Activated naive CD8-positive, alpha-beta T cell treated with anti-CD3 and anti-CD28 coated beads, Interleukin-2, amount 50 U/mL, for 24 hours (primary cell): ENCODE measurements around the gene TRUB2.

Source experiments
- ATAC-seq: fragments of 150-1000 bp; cut with Tn5 transposase; one replicate; pipeline ENCODE4 v1.10.0; 2021
- DNase-seq: peaks from one replicate; pipeline ENCODE4 v3.0.0; 2021
- H3K27ac Mint-ChIP-seq: one replicate; pipeline ENCODE4 v1.8.0; 2021; ENCODE audit warnings: mild to moderate bottlenecking, mixed read lengths
- H3K27me3 Mint-ChIP-seq: one replicate; pipeline ENCODE4 v1.8.0; 2021; ENCODE audit warnings: mixed read lengths
- H3K36me3 Mint-ChIP-seq: one replicate; pipeline ENCODE4 v1.8.0; 2021; ENCODE audit warnings: low read depth, mixed read lengths
- H3K4me1 Mint-ChIP-seq: one replicate; pipeline ENCODE4 v1.8.0; 2021; ENCODE audit warnings: mixed read lengths
- H3K4me3 Mint-ChIP-seq: one replicate; pipeline ENCODE4 v1.8.0; 2021; ENCODE audit warnings: mild to moderate bottlenecking, moderate library complexity, mixed read lengths
- H3K9me3 Mint-ChIP-seq: one replicate; pipeline ENCODE4 v1.8.0; 2021; ENCODE audit warnings: mixed read lengths

The TRUB2 gene

GRCh38 chr9:128322404-128323211, at the start of gene TRUB2, which contains the start of gene COQ4:
TSS of gene TRUB2 (minus strand) at chr9:128322447. CDS start at chr9:128322408, 39 bp downstream.
TSS of gene COQ4 (plus strand) at chr9:128322839. CDS start at chr9:128322859, 20 bp downstream.
- peak within 1 kb of the TSS; percentile 99 for H3K27ac Mint-ChIP-seq
- H3K27me3 Mint-ChIP-seq = peaks cover 4% of the 10 kb centered on the region
- H3K36me3 Mint-ChIP-seq = peaks cover 12% of the 10 kb centered on the region
- peak; percentile 94 for DNase-seq
- H3K4me1 Mint-ChIP-seq = peaks cover 32% of the 10 kb centered on the region
- H3K4me3 Mint-ChIP-seq = peak within 1 kb of the TSS; percentile 99
- peak; percentile 89 for ATAC-seq
- no peaks in the 10 kb centered on the region for H3K9me3 Mint-ChIP-seq

GRCh38 chr9:128371630-128372117, 49.4 kb upstream of the TRUB2 start:
- no peak for DNase-seq
- Mint-ChIP-seq H3K27me3 (no peaks in the 10 kb centered on the region), H3K27ac (peak overlapping the region; percentile 87)

GRCh38 chr9:128370752-128371629, 48.7 kb upstream of the TRUB2 start, which contains the start of gene URM1:
TSS of gene URM1 (plus strand) at chr9:128371374. CDS start at chr9:128371381, 7 bp downstream.
- ATAC-seq = peak; percentile 97
- Mint-ChIP-seq H3K4me3 (peak within 1 kb of the TSS; percentile 95), H3K4me1 (peaks cover 26% of the 10 kb centered on the region), H3K9me3 (no peaks in the 10 kb centered on the region), H3K27me3 (no peaks in the 10 kb centered on the region), H3K36me3 (peaks cover 14% of the 10 kb centered on the region), H3K27ac (peak within 1 kb of the TSS; percentile 87)
- DNase-seq = peak; percentile 96

More at GRCh38 chr9:128371630-128372117, 49.4 kb upstream of the TRUB2 start:
- Mint-ChIP-seq H3K36me3 (peaks cover 14% of the 10 kb centered on the region), H3K9me3 (no peaks in the 10 kb centered on the region), H3K4me1 (peaks cover 26% of the 10 kb centered on the region), H3K4me3 (peak overlapping the region; percentile 95)
- no peak for ATAC-seq

GRCh38 chr9:128370367-128370751, 48.1 kb upstream of the TRUB2 start:
- peak overlapping the region; percentile 87 for H3K27ac Mint-ChIP-seq
- H3K27me3 Mint-ChIP-seq = no peaks in the 10 kb centered on the region
- H3K36me3 Mint-ChIP-seq = peaks cover 9% of the 10 kb centered on the region
- DNase-seq = no peak
- ATAC-seq = no peak
- no peaks in the 10 kb centered on the region for H3K9me3 Mint-ChIP-seq
- H3K4me3 Mint-ChIP-seq = peak overlapping the region; percentile 95
- peaks cover 28% of the 10 kb centered on the region for H3K4me1 Mint-ChIP-seq

GRCh38 chr9:128369024-128369706, 46.9 kb upstream of the TRUB2 start:
- ATAC-seq = no peak
- no peak overlapping the region for H3K27ac Mint-ChIP-seq
- no peak overlapping the region for H3K4me3 Mint-ChIP-seq
- H3K9me3 Mint-ChIP-seq = no peaks in the 10 kb centered on the region
- peaks cover 9% of the 10 kb centered on the region for H3K36me3 Mint-ChIP-seq
- no peak for DNase-seq
- no peaks in the 10 kb centered on the region for H3K27me3 Mint-ChIP-seq
- H3K4me1 Mint-ChIP-seq = peaks cover 38% of the 10 kb centered on the region

GRCh38 chr9:128365525-128365924, 43.3 kb upstream of the TRUB2 start:
- H3K27me3 Mint-ChIP-seq = no peaks in the 10 kb centered on the region
- H3K36me3 Mint-ChIP-seq = no peaks in the 10 kb centered on the region
- H3K27ac Mint-ChIP-seq = no peak overlapping the region
- H3K4me1 Mint-ChIP-seq = peaks cover 29% of the 10 kb centered on the region
- DNase-seq (no peak), ATAC-seq (no peak)
- H3K4me3 Mint-ChIP-seq = no peak overlapping the region
- no peaks in the 10 kb centered on the region for H3K9me3 Mint-ChIP-seq

GRCh38 chr9:128362774-128363173, 40.5 kb upstream of the TRUB2 start:
- Mint-ChIP-seq H3K36me3 (no peaks in the 10 kb centered on the region), H3K4me1 (peaks cover 25% of the 10 kb centered on the region), H3K27me3 (no peaks in the 10 kb centered on the region), H3K27ac (no peak overlapping the region), H3K4me3 (no peak overlapping the region), H3K9me3 (no peaks in the 10 kb centered on the region)
- ATAC-seq (no peak), DNase-seq (no peak)

- H3K9me3 Mint-ChIP-seq = no peaks in the 10 kb centered on the region
- no peaks in the 10 kb centered on the region for H3K36me3 Mint-ChIP-seq
- H3K27ac Mint-ChIP-seq = no peak overlapping the region
- H3K4me3 Mint-ChIP-seq = peak overlapping the region; percentile 59
- ATAC-seq = peak; percentile 89
- DNase-seq = peak; percentile 73
- H3K27me3 Mint-ChIP-seq = no peaks in the 10 kb centered on the region
- H3K4me1 Mint-ChIP-seq = peaks cover 25% of the 10 kb centered on the region
Observed at GRCh38 chr9:128361986-128362646, 39.9 kb upstream of the TRUB2 start.

- H3K27ac Mint-ChIP-seq = peak overlapping the region; percentile 17
- peaks cover 25% of the 10 kb centered on the region for H3K4me1 Mint-ChIP-seq
- H3K36me3 Mint-ChIP-seq = no peaks in the 10 kb centered on the region
- H3K27me3 Mint-ChIP-seq = no peaks in the 10 kb centered on the region
- ATAC-seq (peak; percentile 3), DNase-seq (no peak)
- H3K9me3 Mint-ChIP-seq = no peaks in the 10 kb centered on the region
- H3K4me3 Mint-ChIP-seq = peak overlapping the region; percentile 59
Observed at GRCh38 chr9:128361296-128361985, 39.2 kb upstream of the TRUB2 start.

GRCh38 chr9:128360826-128361225, 38.6 kb upstream of the TRUB2 start:
- Mint-ChIP-seq H3K27ac (no peak overlapping the region), H3K9me3 (no peaks in the 10 kb centered on the region), H3K4me1 (peaks cover 25% of the 10 kb centered on the region), H3K4me3 (no peak overlapping the region), H3K27me3 (no peaks in the 10 kb centered on the region), H3K36me3 (peaks cover 3% of the 10 kb centered on the region)
- DNase-seq (no peak), ATAC-seq (no peak)

- H3K4me3 Mint-ChIP-seq = no peak overlapping the region
- no peak overlapping the region for H3K27ac Mint-ChIP-seq
- peaks cover 13% of the 10 kb centered on the region for H3K4me1 Mint-ChIP-seq
- no peaks in the 10 kb centered on the region for H3K27me3 Mint-ChIP-seq
- no peaks in the 10 kb centered on the region for H3K9me3 Mint-ChIP-seq
- DNase-seq = no peak
- ATAC-seq = no peak
- H3K36me3 Mint-ChIP-seq = peaks cover 9% of the 10 kb centered on the region
Observed at GRCh38 chr9:128358861-128359260, 36.6 kb upstream of the TRUB2 start.

- ATAC-seq = no peak
- peaks cover 12% of the 10 kb centered on the region for H3K36me3 Mint-ChIP-seq
- no peak overlapping the region for H3K4me3 Mint-ChIP-seq
- no peak for DNase-seq
- H3K4me1 Mint-ChIP-seq = peaks cover 13% of the 10 kb centered on the region
- no peak overlapping the region for H3K27ac Mint-ChIP-seq
- H3K27me3 Mint-ChIP-seq = no peaks in the 10 kb centered on the region
- no peaks in the 10 kb centered on the region for H3K9me3 Mint-ChIP-seq
Observed at GRCh38 chr9:128358090-128358489, 35.8 kb upstream of the TRUB2 start.

GRCh38 chr9:128355451-128355850, 33.2 kb upstream of the TRUB2 start:
- Mint-ChIP-seq H3K4me1 (no peaks in the 10 kb centered on the region), H3K9me3 (no peaks in the 10 kb centered on the region), H3K27me3 (no peaks in the 10 kb centered on the region), H3K4me3 (no peak overlapping the region), H3K36me3 (peaks cover 18% of the 10 kb centered on the region), H3K27ac (no peak overlapping the region)
- ATAC-seq (no peak), DNase-seq (no peak)
